ENCODE results near the gene PRRX1. TPM values are rescaled to one million over a fixed set of nuclear protein-coding genes. Genes with fewer than 3 reads are reported as not detected.

The PRRX1 gene
- total and polyA plus RNA-seq, 12 donors: 23.0 to 113 (median 97.7) TPM

DNA sequence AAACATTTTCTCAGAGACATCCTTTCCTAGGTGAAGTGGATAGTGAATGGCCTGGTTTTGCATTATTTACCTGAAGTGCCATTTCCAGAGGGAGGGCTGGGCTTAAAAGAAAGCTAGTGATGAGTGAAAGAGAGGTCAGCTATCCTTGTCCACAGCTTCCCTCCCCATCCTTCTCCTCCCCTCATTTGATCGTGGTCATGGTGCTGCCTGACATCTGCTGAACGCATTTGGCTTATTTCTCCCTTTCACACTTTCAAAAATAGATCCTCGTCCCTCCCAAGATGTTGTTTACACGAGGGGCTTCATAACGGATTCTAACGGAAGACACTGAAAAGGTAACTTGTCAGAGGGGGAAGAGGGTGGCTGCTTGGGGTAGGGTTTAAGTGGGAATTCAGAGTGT is 66.1 kb downstream of the PRRX1 start:
- no peak overlapping the region for H3K4me3 ChIP-seq
- intact Hi-C loops (cut with DNase I): loop anchor here in 2 of 10 donors (5.0 to 10.0 kb wide), 3 partner anchors 38 to 65 kb away; partner anchors contain the start of gene PRRX1 (in 1 of the 2)
- peaks cover 5 to 68% (median 40%) of the 10 kb centered on the region in 9 donors for H3K4me1 ChIP-seq

DNA sequence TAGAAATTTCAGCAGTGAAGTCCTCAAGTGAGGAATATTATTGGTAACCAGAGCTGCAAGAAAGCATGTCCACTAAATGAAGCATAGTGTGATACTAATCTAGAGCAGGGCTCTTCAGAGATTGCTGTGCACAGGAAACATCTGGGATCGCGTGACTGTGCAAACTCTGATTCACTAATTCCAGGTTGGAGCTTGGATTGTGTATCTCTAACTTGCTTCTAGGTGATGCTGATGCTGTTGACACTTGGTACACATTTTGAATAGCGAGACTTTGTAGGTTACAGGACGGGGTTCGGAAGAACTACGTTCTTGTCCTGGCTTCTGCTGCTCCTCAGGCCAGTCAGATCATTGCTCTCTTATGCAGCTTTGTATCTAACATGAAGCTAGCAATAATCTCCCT is 66.5 kb downstream of the PRRX1 start:
- peaks cover 5 to 72% (median 44%) of the 10 kb centered on the region in 9 donors for H3K4me1 ChIP-seq
- peaks cover 0 to 28% (median 0%) of the 10 kb centered on the region in 9 donors for H3K36me3 ChIP-seq
- 37 to 51% methylated on average over 6 of the region's 6 CpGs for WGBS, 2 donors
- DNase-seq (no peak), ATAC-seq (peak in 6 of 8 donors; percentile 20 to 64 (median 27))
- intact Hi-C loops (cut with DNase I): loop anchor here in 2 of 10 donors (5.0 to 10.0 kb wide), 3 partner anchors 38 to 66 kb away; partner anchors contain the start of gene PRRX1 (in 1 of the 2)
- H3K9me3 ChIP-seq: no peaks in the 10 kb centered on the region
- TF ChIP-seq, protein P1, sequence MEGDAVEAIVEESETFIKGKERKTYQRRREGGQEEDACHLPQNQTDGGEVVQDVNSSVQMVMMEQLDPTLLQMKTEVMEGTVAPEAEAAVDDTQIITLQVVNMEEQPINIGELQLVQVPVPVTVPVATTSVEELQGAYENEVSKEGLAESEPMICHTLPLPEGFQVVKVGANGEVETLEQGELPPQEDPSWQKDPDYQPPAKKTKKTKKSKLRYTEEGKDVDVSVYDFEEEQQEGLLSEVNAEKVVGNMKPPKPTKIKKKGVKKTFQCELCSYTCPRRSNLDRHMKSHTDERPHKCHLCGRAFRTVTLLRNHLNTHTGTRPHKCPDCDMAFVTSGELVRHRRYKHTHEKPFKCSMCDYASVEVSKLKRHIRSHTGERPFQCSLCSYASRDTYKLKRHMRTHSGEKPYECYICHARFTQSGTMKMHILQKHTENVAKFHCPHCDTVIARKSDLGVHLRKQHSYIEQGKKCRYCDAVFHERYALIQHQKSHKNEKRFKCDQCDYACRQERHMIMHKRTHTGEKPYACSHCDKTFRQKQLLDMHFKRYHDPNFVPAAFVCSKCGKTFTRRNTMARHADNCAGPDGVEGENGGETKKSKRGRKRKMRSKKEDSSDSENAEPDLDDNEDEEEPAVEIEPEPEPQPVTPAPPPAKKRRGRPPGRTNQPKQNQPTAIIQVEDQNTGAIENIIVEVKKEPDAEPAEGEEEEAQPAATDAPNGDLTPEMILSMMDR (IDR thresholded peaks at IDR 0.05): no peak
- no peaks in the 10 kb centered on the region for H3K27me3 ChIP-seq
- H3K4me3 ChIP-seq: no peak overlapping the region
- peak overlapping the region; percentile 12 to 81 (median 70) for H3K27ac ChIP-seq

More for the DNA sequence above, 66.1 kb downstream of the PRRX1 start:
- Histone ChIP-seq H3K36me3 (peaks cover 0 to 31% (median 0%) of the 10 kb centered on the region in 9 donors), H3K9me3 (no peaks in the 10 kb centered on the region), H3K27me3 (no peaks in the 10 kb centered on the region), H3K27ac (peak overlapping the region; percentile 12 to 81 (median 70))
- DNase-seq (no peak), ATAC-seq (peak in 6 of 8 donors; percentile 14 to 72 (median 39))
- TF ChIP-seq, protein P1 (IDR thresholded peaks at IDR 0.05): no peak
- 10 to 33% methylated on average over 6 of the region's 6 CpGs for WGBS, 2 donors

DNA sequence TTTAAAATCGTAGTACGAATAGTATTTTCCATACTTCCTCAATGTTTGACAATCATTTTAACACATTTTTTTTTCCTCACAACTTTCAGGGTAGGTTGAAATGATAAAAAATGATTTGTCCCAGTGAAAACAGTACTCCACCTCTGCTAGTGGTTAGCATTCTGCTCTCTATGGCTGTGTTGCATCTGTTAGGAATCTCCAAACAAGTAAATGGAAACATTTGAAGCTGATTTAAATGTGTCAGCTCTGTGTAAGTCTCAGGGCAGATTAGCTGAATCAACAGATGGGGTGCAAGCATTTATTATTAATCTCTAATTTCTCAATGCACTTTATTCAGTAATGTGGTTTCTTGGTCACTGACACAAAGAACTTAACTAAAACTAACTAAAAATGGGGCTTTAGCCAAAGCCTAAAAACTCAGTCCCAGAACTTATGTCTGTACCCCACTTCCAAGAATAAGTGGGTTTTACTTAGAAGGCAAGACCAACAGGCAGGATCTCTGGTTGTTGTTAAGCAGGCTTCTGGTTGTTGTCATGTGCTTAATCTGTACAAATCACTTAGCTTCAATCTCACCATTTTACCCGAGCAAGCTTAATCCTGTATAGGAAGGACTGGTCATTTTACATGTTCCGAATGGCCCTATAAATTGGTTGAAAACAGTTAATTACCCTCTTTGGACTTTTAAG is 67.8 kb downstream of the PRRX1 start:
- H3K4me3 ChIP-seq: no peak overlapping the region
- H3K27me3 ChIP-seq: no peaks in the 10 kb centered on the region
- H3K36me3 ChIP-seq: peaks cover 0 to 29% (median 0%) of the 10 kb centered on the region in 9 donors
- TF ChIP-seq, protein P1 (IDR thresholded peaks at IDR 0.05): no peak
- H3K9me3 ChIP-seq: no peaks in the 10 kb centered on the region
- 64 to 69% methylated on average over 4 of the region's 4 CpGs for WGBS, 2 donors
- ATAC-seq (no peak), DNase-seq (no peak)
- intact Hi-C loops (cut with DNase I): loop anchor here in 2 of 10 donors (5.0 to 10.0 kb wide), 3 partner anchors 39 to 67 kb away; partner anchors contain the start of gene PRRX1 (in 1 of the 2)
- peaks cover 5 to 82% (median 44%) of the 10 kb centered on the region in 9 donors for H3K4me1 ChIP-seq
- H3K27ac ChIP-seq: peak overlapping the region in 7 of 10 donors; percentile 13 to 81 (median 73)

DNA sequence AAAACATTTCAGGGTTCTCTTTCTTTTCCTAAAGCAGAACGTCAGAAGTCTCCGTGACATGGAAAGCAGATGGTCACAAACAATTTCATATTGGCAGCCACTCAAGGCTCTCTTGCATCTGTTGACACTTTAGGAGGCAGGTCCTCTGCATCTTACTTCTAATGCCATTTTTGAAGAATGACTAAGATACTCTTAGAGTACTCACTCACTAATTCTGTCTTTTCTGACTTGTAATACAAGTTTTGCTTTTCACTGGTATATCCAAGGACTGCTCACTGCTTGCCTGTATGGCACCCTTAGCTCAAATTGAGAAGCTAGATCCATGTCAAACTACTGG is 68.3 kb downstream of the PRRX1 start:
- Histone ChIP-seq H3K9me3 (no peaks in the 10 kb centered on the region), H3K4me1 (peaks cover 5 to 82% (median 44%) of the 10 kb centered on the region in 9 donors), H3K4me3 (no peak overlapping the region), H3K27ac (peak overlapping the region in 7 of 10 donors; percentile 13 to 81 (median 73)), H3K36me3 (peaks cover 0 to 29% (median 0%) of the 10 kb centered on the region in 9 donors), H3K27me3 (no peaks in the 10 kb centered on the region)
- ATAC-seq: peak in 4 of 8 donors; percentile 33 to 48 (median 40)
- TF ChIP-seq, protein P1 (IDR thresholded peaks at IDR 0.05): no peak
- intact Hi-C loops (cut with DNase I): loop anchor here in 2 of 10 donors (5.0 to 10.0 kb wide), 3 partner anchors 40 to 67 kb away; partner anchors contain the start of gene PRRX1 (in 1 of the 2)
- DNase-seq: peak in 1 of 2 donors; percentile 36
- 10 to 34% methylated on average over 2 of the region's 2 CpGs for WGBS, 2 donors

Data from heart right ventricle (tissue), 16 donors.